ENCODE data around the gene TUBB.

The TUBB gene

GRCh38 chr6:30735668-30736314 is 15.6 kb downstream of the TUBB start:
- Histone ChIP-seq H3K4me2 (ENCODE audit: low read length) (no peak overlapping the region; the same call in 1 of the 2 replicates), H3K9ac (ENCODE audit: low read length) (no peak overlapping the region), H3K4me1 (ENCODE audit: insufficient read depth, low read length, severe bottlenecking) (peaks cover 24% of the 10 kb centered on the region), H3K79me2 (ENCODE audit: insufficient read depth, low read length) (no peaks in the 10 kb centered on the region), H3K27ac (ENCODE audit: low read depth, low read length, poor library complexity, severe bottlenecking) (peak overlapping the region; percentile 46), H2AFZ (ENCODE audit: low read length) (no peak overlapping the region), H3F3A (ENCODE audit: insufficient read depth, low read length) (no peaks in the 10 kb centered on the region), H3K4me3 (ENCODE audit: low read depth, low read length, poor library complexity, severe bottlenecking) (no peak overlapping the region), H3K9me2 (ENCODE audit: low read depth, low read length) (no peaks in the 10 kb centered on the region), H3K27me3 (ENCODE audit: insufficient read depth, low read length) (no peaks in the 10 kb centered on the region), H3K36me3 (ENCODE audit: insufficient read depth, low read length) (peaks cover 55% of the 10 kb centered on the region), H3K9me3 (ENCODE audit: low read length) (no peaks in the 10 kb centered on the region), H4K20me1 (ENCODE audit: insufficient read depth, low read length) (no peaks in the 10 kb centered on the region)
- TF ChIP-seq, protein P1, sequence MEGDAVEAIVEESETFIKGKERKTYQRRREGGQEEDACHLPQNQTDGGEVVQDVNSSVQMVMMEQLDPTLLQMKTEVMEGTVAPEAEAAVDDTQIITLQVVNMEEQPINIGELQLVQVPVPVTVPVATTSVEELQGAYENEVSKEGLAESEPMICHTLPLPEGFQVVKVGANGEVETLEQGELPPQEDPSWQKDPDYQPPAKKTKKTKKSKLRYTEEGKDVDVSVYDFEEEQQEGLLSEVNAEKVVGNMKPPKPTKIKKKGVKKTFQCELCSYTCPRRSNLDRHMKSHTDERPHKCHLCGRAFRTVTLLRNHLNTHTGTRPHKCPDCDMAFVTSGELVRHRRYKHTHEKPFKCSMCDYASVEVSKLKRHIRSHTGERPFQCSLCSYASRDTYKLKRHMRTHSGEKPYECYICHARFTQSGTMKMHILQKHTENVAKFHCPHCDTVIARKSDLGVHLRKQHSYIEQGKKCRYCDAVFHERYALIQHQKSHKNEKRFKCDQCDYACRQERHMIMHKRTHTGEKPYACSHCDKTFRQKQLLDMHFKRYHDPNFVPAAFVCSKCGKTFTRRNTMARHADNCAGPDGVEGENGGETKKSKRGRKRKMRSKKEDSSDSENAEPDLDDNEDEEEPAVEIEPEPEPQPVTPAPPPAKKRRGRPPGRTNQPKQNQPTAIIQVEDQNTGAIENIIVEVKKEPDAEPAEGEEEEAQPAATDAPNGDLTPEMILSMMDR (IDR thresholded peaks at IDR 0.05; ENCODE audit: low read length) = no peak
- no peak for TF ChIP-seq EZH2 (IDR thresholded peaks at IDR 0.05; ENCODE audit: borderline replicate concordance, low read length)

DNA sequence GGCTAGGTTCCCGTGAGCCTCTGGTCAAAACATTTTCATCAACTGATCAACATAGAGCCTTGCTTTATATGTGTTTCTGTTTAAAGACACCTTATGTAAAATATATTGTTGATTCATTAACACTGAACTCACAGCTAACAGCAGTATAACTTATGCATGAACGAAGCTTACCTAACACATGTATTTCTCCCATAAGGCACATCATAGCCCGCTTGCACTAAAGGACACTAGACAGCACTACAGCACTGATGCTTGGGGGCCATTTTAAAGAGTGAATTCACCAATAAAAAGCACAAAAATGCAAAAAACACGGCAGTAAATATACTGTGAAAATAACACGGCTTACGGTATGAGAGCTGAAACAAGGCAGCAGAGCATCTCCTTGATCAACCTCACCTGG is 18.4 kb downstream of the TUBB start:
- Histone ChIP-seq H3K79me2 (ENCODE audit: insufficient read depth, low read length) (no peaks in the 10 kb centered on the region), H3K9me2 (ENCODE audit: low read depth, low read length) (no peaks in the 10 kb centered on the region), H3K27me3 (ENCODE audit: insufficient read depth, low read length) (no peaks in the 10 kb centered on the region), H3K9me3 (ENCODE audit: low read length) (no peaks in the 10 kb centered on the region), H2AFZ (ENCODE audit: low read length) (no peak overlapping the region), H3K27ac (ENCODE audit: low read depth, low read length, poor library complexity, severe bottlenecking) (no peak overlapping the region), H3K4me1 (ENCODE audit: insufficient read depth, low read length, severe bottlenecking) (peaks cover 30% of the 10 kb centered on the region), H3K36me3 (ENCODE audit: insufficient read depth, low read length) (peaks cover 52% of the 10 kb centered on the region), H3K4me3 (ENCODE audit: low read depth, low read length, poor library complexity, severe bottlenecking) (no peak overlapping the region), H3K9ac (ENCODE audit: low read length) (no peak overlapping the region), H3K4me2 (ENCODE audit: low read length) (no peak overlapping the region), H3F3A (ENCODE audit: insufficient read depth, low read length) (no peaks in the 10 kb centered on the region), H4K20me1 (ENCODE audit: insufficient read depth, low read length) (no peaks in the 10 kb centered on the region)
- TF ChIP-seq, protein P1 (IDR thresholded peaks at IDR 0.05; ENCODE audit: low read length) = no peak
- TF ChIP-seq EZH2 (IDR thresholded peaks at IDR 0.05; ENCODE audit: borderline replicate concordance, low read length) = no peak

DNA sequence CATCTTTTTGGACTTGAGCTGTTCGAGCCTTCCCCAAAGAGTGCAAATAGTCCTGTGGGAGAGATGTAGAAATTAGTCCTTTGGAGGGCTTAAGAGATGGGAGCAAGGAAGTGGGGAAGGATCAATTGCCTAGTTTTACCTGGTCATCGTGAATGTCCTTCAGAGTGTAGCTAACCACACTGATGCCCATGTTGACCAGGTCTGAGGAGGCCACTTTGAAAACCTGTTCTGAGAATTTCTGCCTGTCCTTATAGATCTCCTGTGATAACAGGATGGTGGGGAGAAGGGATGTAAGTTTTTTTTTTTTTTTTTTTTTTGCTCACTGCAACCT is 20.4 kb downstream of the TUBB start:
- Histone ChIP-seq H3K36me3 (ENCODE audit: insufficient read depth, low read length) (peaks cover 43% of the 10 kb centered on the region), H3K79me2 (ENCODE audit: insufficient read depth, low read length) (no peaks in the 10 kb centered on the region), H3K9me3 (ENCODE audit: low read length) (no peaks in the 10 kb centered on the region), H3F3A (ENCODE audit: insufficient read depth, low read length) (no peaks in the 10 kb centered on the region), H3K4me2 (ENCODE audit: low read length) (no peak overlapping the region), H3K9me2 (ENCODE audit: low read depth, low read length) (no peaks in the 10 kb centered on the region), H2AFZ (ENCODE audit: low read length) (no peak overlapping the region), H3K9ac (ENCODE audit: low read length) (no peak overlapping the region), H3K4me3 (ENCODE audit: low read depth, low read length, poor library complexity, severe bottlenecking) (no peak overlapping the region), H3K4me1 (ENCODE audit: insufficient read depth, low read length, severe bottlenecking) (peaks cover 40% of the 10 kb centered on the region), H4K20me1 (ENCODE audit: insufficient read depth, low read length) (no peaks in the 10 kb centered on the region), H3K27ac (ENCODE audit: low read depth, low read length, poor library complexity, severe bottlenecking) (no peak overlapping the region), H3K27me3 (ENCODE audit: insufficient read depth, low read length) (no peaks in the 10 kb centered on the region; the same call in 1 of the 2 replicates)
- no peak for TF ChIP-seq EZH2 (IDR thresholded peaks at IDR 0.05; ENCODE audit: borderline replicate concordance, low read length)
- TF ChIP-seq, protein P1 (IDR thresholded peaks at IDR 0.05; ENCODE audit: low read length) = no peak

Data from OCI-LY1 (cell line).